Stimulated activated CD8-positive, alpha-beta memory T cell treated with anti-CD3 and anti-CD28 coated beads, Interleukin-12 subunit alpha, Interleukin-12 subunit beta, amount 100 ng/mL, for 24 hours (primary cell): Measurements from ENCODE around the gene RELCH.

Experiments
- DNase-seq: peaks from one replicate; pipeline ENCODE4 v3.0.0-alpha.2; 2020; ENCODE audit errors: extremely low read depth

Gene RELCH

DNA sequence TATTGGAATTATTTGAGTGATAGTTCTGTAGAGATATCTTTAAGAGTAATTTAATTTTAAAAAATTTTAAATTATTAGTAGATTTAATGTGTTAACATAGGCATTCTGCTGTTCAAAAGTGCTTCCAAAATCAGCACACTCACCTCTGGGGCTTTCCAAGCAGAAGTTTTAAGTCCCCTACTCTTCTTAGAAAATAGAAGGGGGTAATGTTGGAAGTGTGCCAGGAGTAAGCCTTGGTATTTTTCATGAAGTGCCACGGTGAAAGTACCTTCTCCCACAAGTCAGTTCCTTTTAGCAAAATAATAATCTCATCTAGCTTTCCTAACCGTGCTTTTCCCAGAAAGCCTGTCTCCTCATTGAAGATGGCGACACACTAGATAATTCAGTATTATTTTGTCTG is 134.1 kb downstream of the RELCH start:
- DNase-seq: no peak

- DNase-seq: no peak
These were observed 136.6 kb downstream of the RELCH start for GRCh38 chr18:62323483-62324180.

DNA sequence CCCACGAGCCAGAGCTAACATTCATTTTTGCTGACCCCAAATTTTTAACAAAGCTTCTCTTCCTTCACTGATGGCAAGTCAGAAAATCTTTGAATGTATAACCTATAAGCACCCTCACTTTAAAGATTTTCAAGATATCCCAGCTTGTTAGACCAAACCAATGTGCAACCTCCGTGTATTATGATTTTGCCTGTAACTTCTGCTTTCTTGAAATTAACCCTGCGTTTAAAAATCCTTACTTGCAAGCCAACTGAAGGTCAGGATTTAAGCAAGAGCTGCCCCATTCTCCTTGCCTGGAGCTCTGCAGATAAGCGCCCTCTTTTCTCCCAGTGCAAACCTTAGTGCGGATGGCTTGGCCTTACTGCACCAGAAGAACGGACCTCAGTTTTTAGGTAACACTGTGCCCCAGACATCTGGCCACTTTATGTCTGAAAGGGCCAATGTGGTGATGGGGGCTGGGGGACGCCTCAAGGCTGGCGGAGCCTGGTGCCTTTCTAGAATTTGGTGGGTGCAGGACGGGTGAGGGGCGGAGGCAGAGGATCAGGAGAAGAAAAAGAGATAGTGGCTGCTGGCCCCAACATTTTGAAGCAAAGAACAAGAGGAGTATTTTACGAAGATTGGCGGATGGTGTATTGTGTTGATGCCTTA is 137.2 kb downstream of the RELCH start:
- no peak for DNase-seq

- peak; percentile 27 for DNase-seq
These were observed 138.1 kb downstream of the RELCH start, which contains the start of gene TNFRSF11A for GRCh38 chr18:62324917-62325805. Gene TNFRSF11A (plus strand): TSS chr18:62325310. CDS start chr18:62325353, 43 bp downstream.

DNA sequence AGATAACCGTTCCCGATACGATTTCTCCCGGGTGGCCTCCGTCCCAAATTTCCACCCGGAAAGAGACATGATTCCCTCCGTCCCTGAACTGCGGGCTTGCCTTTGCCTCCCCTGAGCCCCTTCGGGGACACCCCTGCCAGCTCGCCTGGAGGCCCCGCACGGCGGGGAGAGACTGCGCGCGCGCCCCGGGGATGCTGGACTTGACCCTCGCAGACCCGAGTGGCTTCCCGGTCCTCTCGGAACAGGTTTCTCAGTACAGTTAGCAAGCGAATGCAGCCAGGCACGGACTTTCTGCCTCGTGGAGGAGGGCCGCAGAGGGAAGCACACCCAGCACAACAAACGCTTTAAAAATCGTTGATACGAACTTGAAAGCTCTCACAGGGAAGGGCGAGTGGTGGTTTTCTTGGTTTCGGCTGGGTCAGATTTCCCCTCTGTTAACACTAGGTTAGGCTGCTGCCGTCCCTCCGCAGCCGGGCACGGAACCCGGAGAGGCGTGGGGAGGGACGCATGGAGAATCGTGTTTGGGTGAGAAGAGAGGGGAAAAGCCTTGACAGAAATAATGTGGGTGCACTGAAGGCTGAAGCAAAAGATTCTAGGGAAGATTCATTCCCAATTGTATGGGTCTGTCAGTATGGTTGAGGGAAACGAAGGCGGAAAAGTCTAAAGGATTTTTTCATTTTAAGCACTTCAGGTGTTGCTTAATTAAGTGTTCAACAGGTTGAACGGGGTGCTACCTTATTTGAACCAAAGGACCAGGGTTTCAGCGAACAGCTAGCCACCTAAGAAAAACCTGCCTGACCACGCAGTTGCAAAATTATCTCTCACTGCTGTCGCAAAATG is 139.0 kb downstream of the RELCH start:
- no peak for DNase-seq

- DNase-seq: no peak
These were observed 139.7 kb downstream of the RELCH start for GRCh38 chr18:62326646-62327348.

DNA sequence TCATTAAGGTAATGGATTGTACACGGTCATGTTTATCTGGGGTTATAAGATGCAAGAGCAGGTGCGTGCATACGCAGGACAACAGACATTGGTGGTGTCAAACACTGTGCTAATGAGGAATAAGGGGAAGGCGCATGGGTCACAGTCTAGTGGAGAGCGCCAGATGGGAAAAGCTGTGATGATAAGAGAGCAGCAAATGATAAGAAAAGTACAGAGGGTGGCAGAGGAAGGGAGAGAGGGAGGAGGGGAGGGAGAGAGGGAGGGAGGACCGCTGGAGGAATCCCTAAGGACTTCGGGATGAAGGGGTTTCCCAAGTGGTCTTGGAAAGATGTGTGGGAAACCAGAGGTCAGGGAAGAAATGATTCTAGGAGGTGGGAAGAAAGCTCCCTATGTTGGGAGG is 140.9 kb downstream of the RELCH start:
- DNase-seq: no peak

- DNase-seq: no peak
These were observed 141.8 kb downstream of the RELCH start for GRCh38 chr18:62328586-62329525.

- DNase-seq: no peak
These were observed 142.8 kb downstream of the RELCH start for GRCh38 chr18:62329691-62330454.

- no peak for DNase-seq
These were observed 143.6 kb downstream of the RELCH start for GRCh38 chr18:62330650-62331049.

- no peak for DNase-seq
These were observed 144.7 kb downstream of the RELCH start for GRCh38 chr18:62331581-62332356.

GRCh38 chr18:62332431-62332830 is 145.4 kb downstream of the RELCH start:
- no peak for DNase-seq

DNA sequence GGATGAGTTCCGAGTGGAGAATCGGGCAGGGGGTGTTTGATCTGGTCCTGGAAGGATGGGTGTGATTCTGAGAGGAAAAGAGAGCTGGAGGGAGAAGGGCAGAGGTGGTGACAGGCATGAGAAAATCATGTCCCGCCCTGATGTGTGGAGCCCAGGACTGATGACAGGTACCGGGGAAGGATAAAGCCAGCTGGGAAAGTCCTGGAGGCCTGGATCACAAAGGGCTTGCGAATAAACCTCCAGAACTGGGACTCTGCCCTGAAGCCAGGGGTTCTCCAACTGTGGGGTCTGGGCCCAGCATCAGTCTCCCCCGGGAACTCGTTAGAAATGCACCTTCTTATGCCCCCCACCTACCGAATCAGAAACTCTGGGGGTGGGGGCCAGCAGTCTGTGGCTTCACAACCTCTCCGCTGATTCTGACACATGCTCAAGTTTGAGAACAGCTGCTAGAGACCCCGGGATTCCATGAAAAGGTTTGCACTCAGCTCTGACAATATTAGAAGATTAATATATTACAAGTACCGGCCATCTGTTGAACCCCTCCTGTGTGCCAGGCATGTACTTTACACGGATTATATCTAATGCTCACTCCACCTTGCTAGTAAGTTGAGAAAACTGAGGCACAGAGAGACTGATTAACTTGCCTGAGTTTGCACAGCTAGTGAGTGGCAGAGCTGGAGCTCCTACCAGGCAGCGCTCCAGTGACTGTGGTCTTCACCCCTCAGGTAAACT is 146.1 kb downstream of the RELCH start:
- DNase-seq: no peak

- DNase-seq: no peak
These were observed 147.1 kb downstream of the RELCH start for GRCh38 chr18:62334120-62334519.

GRCh38 chr18:62335494-62335893 is 148.4 kb downstream of the RELCH start:
- no peak for DNase-seq

GRCh38 chr18:62336618-62337017 is 149.6 kb downstream of the RELCH start:
- no peak for DNase-seq

- DNase-seq: no peak
These were observed 150.3 kb downstream of the RELCH start for GRCh38 chr18:62337336-62337735.
